ENCODE data around the gene RFPL3.

Gene RFPL3

DNA sequence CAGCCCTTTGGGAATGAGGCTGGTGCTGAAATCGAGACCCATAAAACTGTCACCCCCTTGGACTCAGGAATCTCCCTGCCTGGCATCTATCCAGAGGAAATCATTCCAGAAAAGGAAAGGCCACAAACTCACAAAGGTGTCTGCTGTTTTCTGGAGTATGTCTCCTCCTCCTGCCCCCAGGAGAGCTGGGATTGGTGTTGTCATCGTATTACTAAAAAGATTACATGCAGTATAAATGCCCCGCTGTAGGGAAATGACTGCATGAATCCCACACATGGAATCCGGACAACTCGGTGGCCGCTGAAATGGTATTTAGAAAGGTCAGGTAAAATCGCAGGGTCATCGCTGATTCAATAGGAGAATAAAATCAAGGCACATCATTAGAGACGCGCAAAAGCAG, 18.9 kb upstream of the RFPL3 start:
- ATAC-seq, result no peak
- no peak for TF ChIP-seq ISL1 (CRISPR knock-in tag; IDR thresholded peaks at IDR 0.05)
- no peak for TF ChIP-seq RARB (CRISPR knock-in tag; IDR thresholded peaks at IDR 0.05)
- TF ChIP-seq GLIS3 (CRISPR knock-in tag; IDR thresholded peaks at IDR 0.05), result no peak
- no peak for TF ChIP-seq BACH2 (CRISPR knock-in tag; IDR thresholded peaks at IDR 0.05; ENCODE audit: borderline replicate concordance)
- TF ChIP-seq TCF4 (CRISPR knock-in tag; IDR thresholded peaks at IDR 0.05; ENCODE audit: borderline replicate concordance), result no peak
- TF ChIP-seq, protein P1, sequence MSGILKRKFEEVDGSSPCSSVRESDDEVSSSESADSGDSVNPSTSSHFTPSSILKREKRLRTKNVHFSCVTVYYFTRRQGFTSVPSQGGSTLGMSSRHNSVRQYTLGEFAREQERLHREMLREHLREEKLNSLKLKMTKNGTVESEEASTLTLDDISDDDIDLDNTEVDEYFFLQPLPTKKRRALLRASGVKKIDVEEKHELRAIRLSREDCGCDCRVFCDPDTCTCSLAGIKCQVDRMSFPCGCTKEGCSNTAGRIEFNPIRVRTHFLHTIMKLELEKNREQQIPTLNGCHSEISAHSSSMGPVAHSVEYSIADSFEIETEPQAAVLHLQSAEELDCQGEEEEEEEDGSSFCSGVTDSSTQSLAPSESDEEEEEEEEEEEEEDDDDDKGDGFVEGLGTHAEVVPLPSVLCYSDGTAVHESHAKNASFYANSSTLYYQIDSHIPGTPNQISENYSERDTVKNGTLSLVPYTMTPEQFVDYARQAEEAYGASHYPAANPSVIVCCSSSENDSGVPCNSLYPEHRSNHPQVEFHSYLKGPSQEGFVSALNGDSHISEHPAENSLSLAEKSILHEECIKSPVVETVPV (CRISPR knock-in tag; IDR thresholded peaks at IDR 0.05), result no peak
- TF ChIP-seq SNAI2 (CRISPR knock-in tag; IDR thresholded peaks at IDR 0.05), result no peak
- no peak for TF ChIP-seq TOX (CRISPR knock-in tag; IDR thresholded peaks at IDR 0.05; ENCODE audit: borderline replicate concordance)
- TF ChIP-seq PPARA (CRISPR knock-in tag; IDR thresholded peaks at IDR 0.05; ENCODE audit: borderline replicate concordance), result no peak
- no peak for TF ChIP-seq ZFP30 (CRISPR knock-in tag; IDR thresholded peaks at IDR 0.05)
- TF ChIP-seq CSDC2 (CRISPR knock-in tag; IDR thresholded peaks at IDR 0.05), result no peak
- no peak for TF ChIP-seq ZNF8 (CRISPR knock-in tag; IDR thresholded peaks at IDR 0.05)
- TF ChIP-seq OSR1 (CRISPR knock-in tag; IDR thresholded peaks at IDR 0.05), result no peak
- TF ChIP-seq ZNF70 (CRISPR knock-in tag; IDR thresholded peaks at IDR 0.05), result no peak
- no peak for TF ChIP-seq ZNF565 (CRISPR knock-in tag; conservative IDR thresholded peaks at IDR 0.05; ENCODE audit: low read depth)
- TF ChIP-seq ARNTL (CRISPR knock-in tag; IDR thresholded peaks at IDR 0.05; ENCODE audit: borderline replicate concordance, low read depth), result no peak

DNA sequence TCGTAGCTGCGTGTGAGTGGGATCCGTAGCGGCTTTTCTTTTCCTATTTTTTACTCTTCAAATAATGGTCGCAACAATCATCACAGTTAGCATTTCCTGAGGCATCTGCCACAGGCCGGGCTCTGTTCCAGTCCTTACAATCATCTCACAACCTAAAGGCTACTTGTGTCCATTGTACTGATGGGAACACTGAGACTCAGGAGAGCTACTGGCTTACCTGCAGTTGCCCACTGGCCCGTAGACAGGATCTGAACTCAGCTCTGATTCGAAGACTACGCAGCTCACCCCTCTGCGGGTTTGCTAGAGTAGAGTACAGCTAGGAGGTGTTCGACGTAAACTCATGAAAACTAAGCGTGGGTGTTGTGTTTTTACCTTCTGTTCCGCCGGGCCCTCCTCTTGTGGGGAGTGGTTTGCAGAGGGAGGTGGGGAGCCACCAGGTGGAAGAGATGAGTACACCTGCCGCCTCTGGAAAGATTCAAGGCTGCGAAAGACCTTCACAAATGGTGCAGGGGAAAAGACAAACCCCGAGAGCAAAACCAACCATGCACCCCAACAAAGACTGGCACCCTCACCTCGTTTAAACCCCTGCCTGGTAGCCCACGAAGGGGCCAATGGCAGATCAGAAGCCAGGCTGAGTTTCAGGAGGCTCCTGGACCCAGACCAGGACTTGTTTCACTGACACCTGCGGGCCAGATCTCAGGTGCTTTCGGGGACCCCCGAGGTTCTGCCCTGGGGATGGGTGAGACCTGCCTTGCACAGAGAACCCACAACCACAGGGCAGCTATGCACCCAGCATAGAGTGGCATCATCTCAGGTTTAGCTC, 18.3 kb upstream of the RFPL3 start:
- no peak for ATAC-seq
- TF ChIP-seq SNAI2 (CRISPR knock-in tag; IDR thresholded peaks at IDR 0.05), result no peak
- TF ChIP-seq, protein P2, sequence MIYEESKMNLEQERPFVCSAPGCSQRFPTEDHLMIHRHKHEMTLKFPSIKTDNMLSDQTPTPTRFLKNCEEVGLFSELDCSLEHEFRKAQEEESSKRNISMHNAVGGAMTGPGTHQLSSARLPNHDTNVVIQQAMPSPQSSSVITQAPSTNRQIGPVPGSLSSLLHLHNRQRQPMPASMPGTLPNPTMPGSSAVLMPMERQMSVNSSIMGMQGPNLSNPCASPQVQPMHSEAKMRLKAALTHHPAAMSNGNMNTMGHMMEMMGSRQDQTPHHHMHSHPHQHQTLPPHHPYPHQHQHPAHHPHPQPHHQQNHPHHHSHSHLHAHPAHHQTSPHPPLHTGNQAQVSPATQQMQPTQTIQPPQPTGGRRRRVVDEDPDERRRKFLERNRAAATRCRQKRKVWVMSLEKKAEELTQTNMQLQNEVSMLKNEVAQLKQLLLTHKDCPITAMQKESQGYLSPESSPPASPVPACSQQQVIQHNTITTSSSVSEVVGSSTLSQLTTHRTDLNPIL (CRISPR knock-in tag; IDR thresholded peaks at IDR 0.05; ENCODE audit: low read depth), result no peak
- no peak for TF ChIP-seq ZNF565 (CRISPR knock-in tag; conservative IDR thresholded peaks at IDR 0.05; ENCODE audit: low read depth)

DNA sequence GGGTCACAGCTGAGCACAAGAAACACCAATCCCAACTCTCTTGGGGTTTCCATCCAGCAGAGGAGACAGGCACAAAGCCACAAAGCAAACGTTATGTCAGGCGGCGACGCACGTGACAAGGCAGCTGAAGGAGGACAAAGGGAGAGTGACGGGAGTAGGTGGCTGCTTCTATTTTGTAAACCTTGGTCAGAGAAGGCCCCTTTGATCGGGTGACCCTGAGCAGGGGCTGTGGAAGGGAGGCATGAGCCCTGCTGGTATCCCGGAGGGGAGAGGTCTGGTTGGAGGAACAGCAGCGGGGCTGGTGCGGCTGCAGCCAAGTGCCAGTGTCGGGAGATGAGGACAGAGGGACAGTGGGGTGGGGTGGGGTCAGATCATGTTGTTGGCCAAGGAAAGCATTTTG, 17.3 kb upstream of the RFPL3 start:
- no peak for ATAC-seq
- TF ChIP-seq, protein P1 (CRISPR knock-in tag; IDR thresholded peaks at IDR 0.05), result no peak
- TF ChIP-seq ESRRG (CRISPR knock-in tag; IDR thresholded peaks at IDR 0.05), result no peak
- no peak for TF ChIP-seq OSR1 (CRISPR knock-in tag; IDR thresholded peaks at IDR 0.05)
- TF ChIP-seq ZNF565 (CRISPR knock-in tag; conservative IDR thresholded peaks at IDR 0.05; ENCODE audit: low read depth), result no peak
- TF ChIP-seq, protein P3, sequence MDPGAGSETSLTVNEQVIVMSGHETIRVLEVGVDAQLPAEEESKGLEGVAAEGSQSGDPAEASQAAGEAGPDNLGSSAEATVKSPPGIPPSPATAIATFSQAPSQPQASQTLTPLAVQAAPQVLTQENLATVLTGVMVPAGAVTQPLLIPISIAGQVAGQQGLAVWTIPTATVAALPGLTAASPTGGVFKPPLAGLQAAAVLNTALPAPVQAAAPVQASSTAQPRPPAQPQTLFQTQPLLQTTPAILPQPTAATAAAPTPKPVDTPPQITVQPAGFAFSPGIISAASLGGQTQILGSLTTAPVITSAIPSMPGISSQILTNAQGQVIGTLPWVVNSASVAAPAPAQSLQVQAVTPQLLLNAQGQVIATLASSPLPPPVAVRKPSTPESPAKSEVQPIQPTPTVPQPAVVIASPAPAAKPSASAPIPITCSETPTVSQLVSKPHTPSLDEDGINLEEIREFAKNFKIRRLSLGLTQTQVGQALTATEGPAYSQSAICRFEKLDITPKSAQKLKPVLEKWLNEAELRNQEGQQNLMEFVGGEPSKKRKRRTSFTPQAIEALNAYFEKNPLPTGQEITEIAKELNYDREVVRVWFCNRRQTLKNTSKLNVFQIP (CRISPR knock-in tag; IDR thresholded peaks at IDR 0.05; ENCODE audit: borderline replicate concordance, low read depth), result no peak
- TF ChIP-seq ISL1 (CRISPR knock-in tag; IDR thresholded peaks at IDR 0.05), result no peak
- TF ChIP-seq, protein P4, sequence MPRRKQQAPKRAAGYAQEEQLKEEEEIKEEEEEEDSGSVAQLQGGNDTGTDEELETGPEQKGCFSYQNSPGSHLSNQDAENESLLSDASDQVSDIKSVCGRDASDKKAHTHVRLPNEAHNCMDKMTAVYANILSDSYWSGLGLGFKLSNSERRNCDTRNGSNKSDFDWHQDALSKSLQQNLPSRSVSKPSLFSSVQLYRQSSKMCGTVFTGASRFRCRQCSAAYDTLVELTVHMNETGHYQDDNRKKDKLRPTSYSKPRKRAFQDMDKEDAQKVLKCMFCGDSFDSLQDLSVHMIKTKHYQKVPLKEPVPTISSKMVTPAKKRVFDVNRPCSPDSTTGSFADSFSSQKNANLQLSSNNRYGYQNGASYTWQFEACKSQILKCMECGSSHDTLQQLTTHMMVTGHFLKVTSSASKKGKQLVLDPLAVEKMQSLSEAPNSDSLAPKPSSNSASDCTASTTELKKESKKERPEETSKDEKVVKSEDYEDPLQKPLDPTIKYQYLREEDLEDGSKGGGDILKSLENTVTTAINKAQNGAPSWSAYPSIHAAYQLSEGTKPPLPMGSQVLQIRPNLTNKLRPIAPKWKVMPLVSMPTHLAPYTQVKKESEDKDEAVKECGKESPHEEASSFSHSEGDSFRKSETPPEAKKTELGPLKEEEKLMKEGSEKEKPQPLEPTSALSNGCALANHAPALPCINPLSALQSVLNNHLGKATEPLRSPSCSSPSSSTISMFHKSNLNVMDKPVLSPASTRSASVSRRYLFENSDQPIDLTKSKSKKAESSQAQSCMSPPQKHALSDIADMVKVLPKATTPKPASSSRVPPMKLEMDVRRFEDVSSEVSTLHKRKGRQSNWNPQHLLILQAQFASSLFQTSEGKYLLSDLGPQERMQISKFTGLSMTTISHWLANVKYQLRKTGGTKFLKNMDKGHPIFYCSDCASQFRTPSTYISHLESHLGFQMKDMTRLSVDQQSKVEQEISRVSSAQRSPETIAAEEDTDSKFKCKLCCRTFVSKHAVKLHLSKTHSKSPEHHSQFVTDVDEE (CRISPR knock-in tag; IDR thresholded peaks at IDR 0.05), result no peak

Data from SK-N-SH treated with all-trans-retinoic acid at 6 μM for 48 hours (cell line).